AG09319 (cell line): Measurements from ENCODE around the gene BTBD9.
A peak's percentile ranks its signal among the peaks of the same experiment; 100 is the strongest.
"Not testable (repeated sequence)": the region's sequence is repeated elsewhere in the genome, so short reads cannot be mapped to it uniquely, and the experiment has no call there.

Experiments
- DNase-seq: peaks from one replicate; pipeline ENCODE4 v3.0.0-alpha.2; 2010; ENCODE audit warnings: low read depth; ENCODE audit errors: extremely low read depth
- CTCF ChIP-seq: IDR thresholded peaks from 2 replicates; pipeline ENCODE4 v1.5.1; 2011; ENCODE audit warnings: low read depth, mild to moderate bottlenecking, inconsistent platforms, low read length, moderate library complexity

BTBD9 gene

DNA sequence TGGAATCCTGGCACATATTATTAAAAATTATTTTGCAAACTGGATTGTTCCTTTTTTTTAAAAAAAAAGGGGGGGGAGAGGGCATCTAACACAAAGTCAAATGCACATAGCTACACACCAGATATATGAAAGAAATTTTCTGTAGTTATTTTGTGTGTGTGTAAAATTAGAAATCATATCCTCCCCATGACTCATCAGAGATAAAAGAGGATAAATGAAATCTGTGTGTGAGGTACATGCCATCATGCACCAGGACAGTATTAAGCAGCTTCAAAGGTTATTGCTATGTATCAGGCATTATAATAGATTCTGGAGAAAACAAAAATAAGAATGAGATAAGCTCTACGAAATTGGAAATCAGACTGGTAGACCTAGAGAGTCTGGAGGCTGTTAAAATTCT is 5.2 kb downstream of the BTBD9 start:
- TF ChIP-seq CTCF, result no peak
- no peak for DNase-seq

DNA sequence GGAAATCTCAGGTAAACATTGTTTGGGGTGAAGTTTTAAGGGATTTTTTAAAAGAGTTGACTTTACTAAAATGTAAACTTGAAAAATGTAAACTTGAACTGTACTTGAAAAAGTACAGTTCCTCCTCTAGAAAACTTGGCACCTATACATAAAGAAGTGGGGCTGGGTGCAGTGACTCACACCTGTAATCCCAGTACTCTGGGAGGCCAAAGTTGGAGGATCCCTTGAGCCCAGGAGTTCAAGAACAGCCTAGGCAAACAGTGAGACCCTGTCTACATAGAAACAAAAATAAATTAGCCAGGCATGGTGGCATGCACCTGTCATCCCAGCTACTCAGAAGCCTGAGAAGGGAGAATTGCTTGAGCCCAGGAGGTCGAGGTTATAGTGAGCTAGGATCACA is 7.2 kb downstream of the BTBD9 start:
- no peak for DNase-seq
- TF ChIP-seq CTCF, result no peak

- no peak for DNase-seq
- no peak for TF ChIP-seq CTCF
Observed at GRCh38 chr6:38631186-38631783, 8.4 kb downstream of the BTBD9 start.

- DNase-seq, result no peak
- TF ChIP-seq CTCF, result no peak
Observed at GRCh38 chr6:38625217-38625616, 14.5 kb downstream of the BTBD9 start.

- DNase-seq, result not testable (repeated sequence)
Observed at GRCh38 chr6:38619342-38619741, 20.4 kb downstream of the BTBD9 start.

DNA sequence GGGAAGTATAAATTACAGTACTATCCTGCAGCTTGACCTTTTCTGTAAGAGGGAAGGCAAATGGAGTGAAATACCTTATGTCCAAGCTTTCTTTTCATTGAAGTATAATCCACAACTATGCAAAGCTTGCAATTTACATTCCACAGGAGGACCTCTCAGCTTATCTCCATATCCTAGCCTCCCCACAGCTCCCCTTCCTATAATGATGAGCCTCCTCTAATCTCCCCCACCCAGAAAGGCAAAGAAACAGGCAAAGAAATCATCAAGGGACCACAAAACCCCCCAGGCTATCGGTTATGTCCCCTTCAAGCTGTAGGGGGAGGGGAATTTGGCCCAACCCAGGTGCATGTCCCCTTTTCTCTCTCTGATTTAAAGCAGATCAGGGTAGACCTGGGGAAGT is 21.4 kb downstream of the BTBD9 start:
- not testable (repeated sequence) for DNase-seq

DNA sequence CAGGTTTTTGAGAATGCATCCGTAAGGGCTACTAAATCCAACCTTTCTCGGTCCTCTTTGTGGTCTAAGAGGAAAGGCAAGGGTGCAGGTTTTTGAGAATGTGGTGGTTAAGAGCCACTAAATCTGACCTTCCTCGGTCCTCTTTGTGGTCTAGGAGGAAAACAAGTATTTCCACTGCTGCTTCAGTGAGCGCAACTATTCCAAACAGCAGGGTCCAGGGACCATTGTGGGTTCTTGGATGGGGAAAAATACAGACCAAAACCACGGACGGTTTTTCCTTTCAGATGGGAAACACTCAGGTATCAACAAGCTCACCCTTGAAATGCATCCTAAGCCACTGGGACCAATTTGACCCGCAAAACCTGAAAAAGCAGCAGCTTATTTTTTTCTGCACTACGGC is 21.9 kb downstream of the BTBD9 start:
- no peak for DNase-seq
- no peak for TF ChIP-seq CTCF

DNA sequence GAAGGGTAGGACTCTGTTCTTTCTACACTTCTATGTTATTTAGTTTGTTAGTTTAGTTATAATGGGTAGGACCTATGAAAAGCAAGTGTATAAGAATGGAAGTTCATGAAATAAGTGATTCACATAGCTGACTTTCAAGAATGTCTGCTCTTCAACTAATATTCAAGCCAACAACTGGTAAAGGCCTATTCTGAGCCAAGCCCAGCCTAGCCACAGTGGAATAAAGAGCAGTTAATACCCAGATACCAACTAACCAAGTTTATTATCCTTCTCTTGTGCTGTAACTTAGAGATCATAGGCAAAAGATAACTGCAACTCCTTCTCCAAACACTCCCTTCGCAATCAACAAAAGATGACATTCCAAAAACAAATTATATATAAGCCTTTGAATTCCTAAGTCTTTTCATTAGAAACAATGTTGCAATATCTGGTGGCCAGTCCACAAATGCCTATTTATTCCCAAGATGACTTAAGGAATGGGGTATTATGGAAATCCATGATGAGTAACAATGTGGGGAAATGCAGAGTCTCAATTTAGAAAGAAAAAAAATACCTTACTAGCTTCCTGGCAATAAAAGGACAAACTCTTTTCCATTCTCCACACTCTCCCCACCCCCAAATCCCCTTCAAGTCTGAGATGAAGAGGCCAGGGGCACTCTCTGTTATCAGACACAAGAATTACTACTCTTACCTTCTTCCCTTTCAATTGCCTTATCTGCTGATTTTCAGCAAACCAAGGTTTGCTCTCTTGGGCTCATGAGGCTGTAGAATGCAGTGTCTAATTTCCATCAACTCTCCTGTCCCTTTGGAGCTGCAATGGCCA is 27.4 kb downstream of the BTBD9 start:
- no peak for TF ChIP-seq CTCF
- peak; percentile 40 for DNase-seq
